ENCODE data around the gene DCAF5.

DCAF5 gene

GRCh38 chr14:69003626-69004025 is 149.3 kb downstream of the DCAF5 start:
- DNase-seq (ENCODE audit: low spot score) = no peak

- DNase-seq (ENCODE audit: low spot score) = peak; percentile 16
Observed at GRCh38 chr14:69002069-69002468, 150.8 kb downstream of the DCAF5 start.

GRCh38 chr14:69001375-69001774 is 151.5 kb downstream of the DCAF5 start:
- no peak for DNase-seq (ENCODE audit: low spot score)

All from AG08396 (cell line).